Activated CD4-positive, alpha-beta T cell treated with anti-CD3 and anti-CD28 coated beads, Interleukin-2, Interleukin-6, amounts not matched to agents 100 ng/mL and 50 ng/mL, durations not matched to agents 16 hours and 8 hours (primary cell): Measurements from ENCODE around the gene KRTAP5-1.
"Not testable (repeated sequence)": the region's sequence is repeated elsewhere in the genome, so short reads cannot be mapped to it uniquely, and the experiment has no call there.

ENCODE experiments used
- DNase-seq: peaks from one replicate; pipeline ENCODE4 v3.0.0-alpha.2; 2020

KRTAP5-1 gene

DNA sequence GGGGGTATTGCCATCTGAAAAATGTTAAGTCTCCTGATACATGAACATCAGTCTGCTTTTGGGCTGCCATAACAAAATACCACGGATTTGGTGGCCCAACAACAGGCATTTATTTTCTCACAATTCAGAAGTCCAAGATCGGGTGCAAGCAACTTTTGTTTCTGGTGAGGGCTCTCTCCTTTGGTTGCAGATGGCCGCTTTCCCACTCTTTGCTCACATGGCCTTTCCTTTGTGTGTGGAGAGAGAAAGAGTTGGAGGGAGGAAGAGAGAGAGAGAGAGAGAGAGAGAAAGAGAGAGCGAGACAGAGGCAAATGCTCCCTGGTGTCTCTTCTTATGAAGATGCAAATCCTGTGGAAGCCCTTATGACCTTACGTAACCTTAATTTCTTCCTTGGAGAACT, 15.5 kb upstream of the KRTAP5-1 start:
- DNase-seq = no peak

DNA sequence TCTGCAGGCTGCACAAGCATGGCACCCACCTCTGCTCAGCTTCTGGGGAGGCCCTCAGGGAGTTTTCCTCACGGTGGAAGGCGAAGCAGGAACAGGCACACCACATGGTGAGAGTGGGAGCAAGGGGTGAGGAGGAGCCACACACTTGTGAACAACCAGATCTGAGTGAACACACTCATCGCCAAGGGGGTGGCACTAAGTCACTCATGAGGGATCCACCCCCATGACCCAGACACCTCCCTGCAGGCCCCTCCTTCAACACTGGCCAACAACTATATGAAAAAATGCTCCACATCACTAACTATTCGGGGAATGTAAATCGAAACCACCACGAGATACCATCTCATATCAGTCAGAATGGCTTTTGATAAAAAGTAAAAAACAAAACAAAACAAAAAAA, 13.7 kb upstream of the KRTAP5-1 start:
- no peak for DNase-seq

DNA sequence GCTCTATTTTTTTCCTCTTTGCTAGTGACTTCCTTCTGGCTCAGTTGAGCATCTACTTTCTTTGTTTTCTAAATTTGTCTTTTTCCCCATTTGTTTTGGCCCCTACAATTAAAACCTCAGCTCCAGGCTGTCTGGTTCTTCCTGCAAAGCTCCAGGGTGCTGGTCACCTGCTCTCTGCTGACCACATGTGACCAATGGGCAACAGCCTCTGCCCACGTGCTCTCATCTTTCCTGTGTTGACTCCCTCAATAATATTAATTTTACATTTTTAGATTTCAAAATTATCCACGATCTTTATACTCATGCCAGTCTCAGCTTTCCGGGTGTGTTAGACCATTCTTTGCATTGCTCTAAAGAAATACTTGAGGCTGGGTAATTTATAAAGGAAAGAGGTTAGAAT, 13.3 kb upstream of the KRTAP5-1 start:
- DNase-seq = not testable (repeated sequence)

DNA sequence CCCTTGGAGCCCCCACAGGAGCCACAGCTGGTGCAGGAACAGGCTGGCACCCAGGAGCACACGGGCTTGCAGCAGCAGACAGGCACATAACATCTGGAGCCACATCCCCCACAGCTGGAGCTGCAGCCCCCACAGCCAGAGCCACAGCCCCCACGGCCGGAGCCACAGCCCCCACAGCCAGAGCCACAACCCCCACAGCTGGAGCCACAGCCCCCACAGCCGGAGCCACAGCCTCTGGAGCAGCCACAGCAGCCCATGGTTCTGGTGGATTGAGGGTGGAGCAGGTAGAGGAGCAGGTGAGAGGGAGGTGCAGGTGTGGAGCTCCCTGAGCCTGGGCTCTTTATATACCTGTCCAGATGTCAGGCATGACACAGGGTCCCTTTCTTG, 12.9 kb upstream of the KRTAP5-1 start, which contains the start of gene KRTAP5-2:
Gene KRTAP5-2, minus strand, starts transcription at position 301 of the 387 bp plus-strand sequence. Its CDS starts 44 bp downstream, at position 257.
- no peak for DNase-seq

DNA sequence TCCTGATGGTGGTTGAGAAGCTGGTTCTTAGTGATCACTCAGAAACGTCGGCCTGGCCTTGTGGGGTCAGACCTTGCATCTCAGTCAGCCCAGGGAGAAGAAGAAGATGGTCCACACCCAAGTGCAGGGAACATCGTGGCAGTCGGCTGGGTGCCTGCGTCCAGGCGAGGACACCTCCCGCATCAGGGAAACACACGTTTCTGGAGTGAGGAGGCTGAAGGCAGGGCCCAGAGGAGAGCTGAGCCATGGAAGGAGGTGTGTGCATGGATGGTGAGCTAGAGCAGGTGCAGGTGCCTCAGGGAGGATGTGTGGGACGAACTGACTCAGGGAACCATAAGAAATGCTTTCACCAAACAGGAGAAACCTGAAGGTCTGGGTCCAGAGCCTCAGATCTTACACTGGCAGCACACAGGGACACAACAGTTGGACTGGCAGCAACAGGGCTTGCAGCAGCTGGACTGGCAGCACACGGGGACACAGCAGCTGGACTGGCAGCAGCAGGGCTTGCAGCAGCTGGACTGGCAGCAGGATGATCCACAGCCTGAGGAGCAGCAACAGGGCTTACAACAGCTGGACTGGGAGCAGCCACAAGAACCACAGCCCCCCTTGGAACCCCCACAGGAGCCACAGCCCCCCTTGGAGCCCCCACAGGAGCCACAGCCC, 12.4 kb upstream of the KRTAP5-1 start:
- no peak for DNase-seq

DNA sequence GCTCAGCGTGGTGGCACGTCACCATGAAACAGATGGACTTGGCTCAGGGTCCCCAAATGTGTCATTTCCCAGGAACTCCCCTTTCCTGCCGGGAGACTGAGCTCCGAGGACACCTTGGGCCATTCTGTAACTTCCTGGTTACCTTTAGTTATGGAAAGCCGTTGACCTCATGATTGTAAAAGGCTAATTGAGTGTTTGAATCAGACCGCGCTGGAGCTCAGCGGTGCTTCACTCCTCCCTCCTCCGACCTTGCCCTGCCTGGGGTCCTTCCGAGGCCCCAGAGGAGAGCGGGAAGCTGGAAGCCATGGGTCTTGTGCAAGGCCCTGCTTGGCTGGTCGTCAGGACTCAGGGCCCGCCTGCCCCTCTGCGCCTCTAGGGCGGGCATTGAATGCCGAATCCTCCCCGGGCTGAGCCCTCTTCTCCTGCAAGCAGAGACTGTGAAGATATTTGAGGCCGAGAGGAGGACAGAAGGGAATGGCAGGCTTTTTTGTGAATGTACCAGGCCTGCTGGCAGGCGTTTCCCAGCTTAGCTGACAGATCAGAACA, 11.6 kb upstream of the KRTAP5-1 start:
- DNase-seq = not testable (repeated sequence)

DNA sequence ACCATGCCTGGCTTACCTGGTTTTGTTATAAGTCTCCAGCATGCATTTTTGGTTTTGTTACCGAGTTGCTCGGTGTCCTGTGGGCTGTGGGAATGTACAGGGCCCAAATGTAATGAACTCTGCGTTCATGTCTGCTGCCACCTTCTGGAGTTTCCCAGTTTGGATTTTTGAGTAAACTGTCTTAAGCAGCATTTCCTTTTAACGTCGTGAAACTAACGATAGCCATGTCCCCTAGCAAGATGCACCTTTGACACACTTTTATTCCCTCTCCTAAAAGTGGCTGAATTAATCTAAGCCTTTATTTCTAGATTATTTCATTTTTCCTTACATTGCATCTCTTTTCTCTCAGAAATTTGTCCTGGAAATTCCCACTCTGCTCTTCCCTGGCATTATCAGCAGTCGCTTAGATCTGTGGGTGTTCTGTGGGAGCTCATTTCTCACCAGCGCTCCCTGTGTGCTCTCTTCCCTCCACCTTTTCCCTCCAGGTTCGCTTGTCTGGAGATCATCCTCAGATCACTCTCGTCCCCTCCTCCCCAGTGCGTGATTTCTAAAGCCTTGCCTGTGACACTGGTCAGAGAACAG, 11.0 kb upstream of the KRTAP5-1 start:
- DNase-seq = not testable (repeated sequence)

DNA sequence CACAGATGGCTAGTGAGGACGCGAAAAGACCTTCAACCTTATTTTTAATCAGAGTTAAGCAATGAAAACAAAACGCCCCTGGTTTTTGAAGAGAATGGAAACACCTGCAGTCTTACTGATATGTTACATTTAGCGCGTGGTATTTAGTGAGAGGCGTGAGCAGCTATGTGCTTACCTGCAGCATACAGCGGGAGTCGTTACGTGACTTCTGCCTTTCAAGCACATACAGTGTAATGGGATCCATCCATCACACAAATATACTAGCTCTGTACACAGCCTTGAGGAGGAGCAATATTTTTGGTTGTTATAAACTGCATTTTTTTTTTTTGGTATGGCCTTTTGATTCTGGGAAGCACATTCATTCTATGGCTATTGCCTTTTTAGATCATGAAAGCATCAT, 7.5 kb upstream of the KRTAP5-1 start:
- DNase-seq = no peak

DNA sequence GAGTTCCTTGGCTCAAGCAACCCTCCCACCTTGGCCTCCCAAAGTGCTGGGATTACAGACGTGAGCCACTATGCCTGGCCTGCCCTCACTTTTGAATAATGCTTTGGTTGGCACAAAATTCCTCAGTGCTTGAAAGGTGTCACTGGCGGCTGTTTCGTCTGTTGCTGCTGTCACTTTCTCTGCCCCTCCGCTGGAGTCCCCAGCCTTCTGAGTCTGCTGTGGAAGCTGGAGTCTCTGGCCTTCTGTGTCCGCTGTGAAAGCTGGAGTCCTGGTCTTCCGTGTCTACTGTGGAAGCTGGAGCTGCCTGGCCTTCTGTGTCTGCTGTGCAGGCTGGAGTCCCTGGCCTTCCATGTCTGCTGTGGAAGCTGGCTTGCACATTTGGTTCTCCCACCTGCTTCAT, 4.9 kb upstream of the KRTAP5-1 start:
- DNase-seq = no peak

DNA sequence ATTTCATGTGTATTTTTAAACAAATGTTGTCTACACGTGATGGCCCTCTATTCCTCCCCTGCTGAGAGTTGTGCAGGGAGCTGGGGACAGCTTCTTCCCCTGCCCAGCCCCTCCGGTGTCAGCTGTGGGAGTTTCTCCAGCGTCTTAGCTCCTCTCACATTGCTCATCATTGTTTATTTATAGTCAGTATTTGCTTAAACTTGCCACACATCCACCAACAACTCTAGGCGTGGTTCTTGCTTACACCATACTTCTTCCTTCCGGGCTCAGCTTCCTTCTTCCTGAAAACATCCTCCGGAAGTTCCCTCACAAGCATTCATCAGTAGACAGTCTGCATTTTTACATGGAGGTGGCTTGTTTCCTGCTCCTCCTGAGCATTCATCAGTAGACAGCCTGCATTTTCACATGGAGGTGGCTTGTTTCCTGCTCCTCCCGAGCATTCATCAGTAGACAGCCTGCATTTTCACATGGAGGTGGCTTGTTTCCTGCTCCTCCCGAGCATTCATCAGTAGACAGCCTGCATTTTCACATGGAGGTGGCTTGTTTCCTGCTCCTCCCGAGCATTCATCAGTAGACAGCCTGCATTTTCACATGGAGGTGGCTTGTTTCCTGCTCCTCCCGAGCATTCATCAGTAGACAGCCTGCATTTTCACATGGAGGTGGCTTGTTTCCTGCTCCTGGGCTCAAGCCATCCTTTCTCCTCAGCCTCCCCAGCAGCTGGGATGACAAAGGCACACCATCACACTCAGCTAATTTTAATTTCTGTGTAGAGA, 4.3 kb upstream of the KRTAP5-1 start:
- peak; percentile 32 for DNase-seq

DNA sequence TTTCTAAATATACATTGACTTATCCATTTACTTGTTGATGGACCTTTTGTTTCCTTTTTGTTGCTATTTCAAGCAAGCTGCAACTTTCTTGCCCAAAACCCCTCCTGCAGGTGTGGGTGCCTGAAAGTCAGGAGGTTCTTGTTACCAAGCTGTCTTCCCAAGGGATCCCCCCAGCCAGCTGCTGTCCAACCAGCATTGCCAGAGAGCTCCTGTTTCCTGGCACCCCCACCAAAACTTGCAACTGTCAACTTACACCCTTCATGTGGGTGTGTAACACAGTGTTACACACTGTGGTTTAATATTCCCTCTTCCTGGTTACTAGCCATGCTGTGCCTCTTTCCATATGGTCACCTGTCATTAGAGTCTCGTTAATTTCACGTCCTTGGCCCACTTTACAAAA, 1.6 kb upstream of the KRTAP5-1 start:
- DNase-seq = no peak

DNA sequence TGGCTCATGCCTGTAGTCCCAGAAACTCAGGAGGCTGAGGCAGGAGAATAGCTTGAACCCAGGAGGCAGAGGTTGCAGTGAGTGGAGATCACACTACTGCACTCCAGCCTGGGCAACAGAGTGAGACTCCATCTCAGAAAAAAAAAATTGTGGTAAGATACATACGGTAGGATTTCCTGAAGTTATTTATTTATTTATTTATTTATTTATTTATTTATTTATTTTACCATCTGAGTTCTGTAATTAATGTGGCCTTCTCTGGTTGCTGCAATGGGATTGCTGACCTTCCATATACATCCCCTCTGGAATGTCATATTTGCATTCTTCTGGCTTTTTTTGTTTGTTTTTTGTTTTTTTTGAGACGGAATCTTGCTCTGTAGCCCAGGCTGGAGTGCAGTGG, 2.2 kb downstream of the KRTAP5-1 start:
- not testable (repeated sequence) for DNase-seq

DNA sequence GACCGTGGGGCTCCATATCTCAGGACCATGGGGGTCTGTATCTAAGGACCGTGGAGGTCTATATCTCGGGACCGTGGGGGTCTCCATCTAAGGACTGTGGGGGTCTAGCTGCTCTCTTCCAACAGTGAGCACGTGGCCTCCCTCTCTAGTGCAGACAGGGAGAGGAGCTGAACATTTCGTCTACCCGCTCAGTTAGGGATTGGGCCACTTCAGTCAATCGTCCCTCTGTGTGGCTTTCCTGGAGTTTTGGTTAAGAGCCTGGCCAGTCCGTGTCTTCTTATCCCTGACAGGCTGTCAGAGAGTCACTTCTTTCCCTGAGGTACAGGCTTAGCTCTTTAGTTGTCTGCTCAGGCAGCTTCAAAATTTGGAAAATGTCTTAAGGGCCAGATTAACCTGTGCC, 3.1 kb downstream of the KRTAP5-1 start:
- no peak for DNase-seq

DNA sequence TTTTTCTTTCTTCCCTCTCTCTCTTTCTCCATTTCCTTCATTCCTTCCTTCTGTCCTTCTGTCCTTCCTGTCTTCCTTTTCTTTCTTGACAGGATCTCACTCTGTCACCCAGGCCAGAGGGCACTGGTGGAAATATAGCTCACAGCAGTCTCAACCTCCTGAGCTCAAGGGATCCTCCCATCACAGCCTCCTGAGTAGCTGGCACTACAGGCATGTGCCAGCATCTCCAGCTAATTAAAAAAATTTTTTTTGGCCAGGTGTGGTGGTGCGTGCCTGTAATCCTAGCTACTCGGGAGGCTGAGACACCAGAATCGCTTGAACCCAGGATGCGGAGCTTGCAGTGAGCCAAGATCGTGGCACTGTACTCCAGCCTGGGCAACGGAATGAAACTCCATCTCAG, 8.3 kb downstream of the KRTAP5-1 start:
- no peak for DNase-seq

DNA sequence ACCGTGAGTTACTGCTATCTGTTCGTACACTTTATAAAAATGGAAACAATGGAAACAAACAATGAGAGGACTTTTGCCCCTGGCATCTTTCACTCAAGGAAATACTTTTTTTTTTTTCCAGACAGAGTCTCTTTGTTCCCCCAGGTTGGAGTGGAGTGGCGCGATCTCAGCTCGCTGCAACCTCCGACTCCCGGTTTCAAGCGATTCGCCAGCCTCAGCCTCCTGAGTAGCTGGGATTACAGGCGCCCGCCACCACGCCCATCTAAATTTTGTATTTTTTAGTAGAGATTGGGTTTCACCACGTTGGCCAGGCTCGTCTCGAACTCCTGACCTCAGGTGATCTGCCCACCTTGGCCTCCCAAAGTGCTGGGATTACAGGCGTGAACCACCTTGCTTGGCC, 9.3 kb downstream of the KRTAP5-1 start:
- DNase-seq = not testable (repeated sequence)

DNA sequence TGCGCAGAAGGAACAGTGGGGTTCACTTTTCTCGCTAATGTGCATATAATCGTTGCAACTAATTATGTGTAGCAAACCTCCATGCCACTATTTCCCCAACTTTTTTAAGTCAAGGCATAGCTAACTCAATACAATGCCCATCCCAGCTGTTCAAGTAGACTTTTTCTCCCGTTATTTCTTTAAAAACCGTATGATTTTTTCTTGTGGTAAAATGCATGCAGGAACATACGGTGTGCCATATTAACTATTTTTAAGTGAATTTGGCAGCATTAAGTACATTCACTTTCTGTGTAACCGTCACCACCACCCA, 10.2 kb downstream of the KRTAP5-1 start:
- DNase-seq = no peak

DNA sequence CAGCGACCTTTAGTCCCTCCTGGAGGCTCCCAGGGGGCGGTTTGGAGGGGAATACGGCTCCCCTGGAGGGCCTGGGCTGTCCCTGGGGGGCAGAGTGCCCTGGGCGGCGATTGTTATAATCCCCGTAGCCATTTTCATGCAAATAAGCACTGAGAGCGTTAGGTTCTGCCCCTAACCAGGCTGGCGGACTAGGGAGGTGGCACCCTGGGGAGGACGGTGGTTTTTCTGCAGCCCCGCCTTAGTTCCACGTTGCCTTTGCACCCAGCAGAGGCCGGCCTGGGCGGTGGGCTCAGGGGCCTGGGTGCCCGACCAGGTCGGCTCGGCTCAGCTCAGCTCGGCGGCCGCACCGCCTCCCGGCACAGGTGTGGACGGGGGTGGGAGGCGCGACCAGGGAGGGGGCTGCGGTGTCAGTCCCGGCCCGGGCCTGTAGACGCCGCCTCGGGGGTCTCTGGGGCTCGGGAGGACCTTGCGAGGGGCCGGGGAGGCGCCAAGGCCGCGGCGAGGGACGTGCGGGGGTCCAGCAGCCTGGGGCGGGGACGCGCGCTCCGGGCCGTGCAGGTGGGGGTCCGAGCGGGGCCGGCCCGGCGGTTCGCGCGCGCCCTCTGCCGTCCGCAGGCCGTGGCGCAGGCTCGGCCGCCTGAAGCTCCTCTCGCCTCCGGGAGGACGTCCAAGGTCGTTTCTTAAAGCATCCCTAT, 10.7 kb downstream of the KRTAP5-1 start:
- peak; percentile 58 for DNase-seq

DNA sequence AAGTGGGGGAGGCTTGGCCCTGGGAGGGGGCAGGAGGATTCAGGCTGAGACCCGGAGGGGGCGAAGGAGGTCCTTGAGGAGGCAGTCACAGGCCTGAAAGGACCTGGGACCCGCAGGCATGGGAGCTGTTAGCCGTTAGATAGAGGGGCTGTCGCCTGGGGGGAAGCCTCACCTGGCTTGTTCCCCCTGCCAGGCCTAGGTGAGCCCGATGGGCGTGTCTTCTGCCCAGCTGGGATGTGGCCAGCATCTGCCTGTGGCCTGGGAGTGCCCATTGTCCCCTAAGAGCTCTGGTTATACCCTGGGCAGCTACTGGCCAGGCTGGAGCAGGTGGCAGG, 11.2 kb downstream of the KRTAP5-1 start:
- no peak for DNase-seq

DNA sequence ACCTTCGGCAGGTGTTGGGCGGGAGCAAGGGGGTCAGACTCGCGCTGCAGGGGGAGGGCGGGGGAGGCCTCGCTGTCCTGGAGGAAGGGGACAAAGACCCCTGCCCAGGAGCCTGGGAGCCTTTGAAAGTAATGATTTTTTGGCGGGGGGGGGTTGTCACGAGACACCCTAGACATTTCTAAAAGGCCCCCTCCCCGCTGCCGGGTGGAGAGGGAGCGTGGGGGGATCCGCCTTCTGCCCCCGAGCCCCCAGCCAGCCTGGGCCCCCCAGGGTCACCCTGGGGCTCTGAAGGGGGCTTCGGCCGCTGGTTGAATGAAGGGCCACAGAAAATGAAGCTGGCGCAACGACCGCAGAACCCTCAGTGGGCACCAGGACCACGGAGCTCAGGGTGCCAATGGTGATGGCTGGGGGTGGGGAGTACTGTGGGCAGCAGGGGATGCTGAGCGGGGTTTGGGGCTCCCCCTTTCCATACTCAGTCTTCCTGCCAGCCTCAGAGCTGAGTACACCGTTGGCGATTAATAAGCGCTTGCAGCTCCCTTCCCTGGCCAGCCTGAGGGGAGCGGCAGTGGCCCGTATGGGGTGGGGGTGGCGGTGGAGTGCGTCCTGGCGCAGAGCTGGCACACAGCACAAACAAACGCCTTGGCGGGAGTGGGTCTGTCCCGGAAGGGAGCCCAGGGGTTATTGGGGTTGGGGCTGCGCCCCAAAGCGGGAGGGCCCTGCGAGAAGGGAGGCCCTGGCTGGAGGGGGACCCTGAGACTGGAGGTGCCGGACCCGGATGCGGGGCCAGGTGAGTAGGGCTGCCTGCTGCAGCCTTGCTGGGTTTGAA, 11.8 kb downstream of the KRTAP5-1 start:
- DNase-seq = no peak

DNA sequence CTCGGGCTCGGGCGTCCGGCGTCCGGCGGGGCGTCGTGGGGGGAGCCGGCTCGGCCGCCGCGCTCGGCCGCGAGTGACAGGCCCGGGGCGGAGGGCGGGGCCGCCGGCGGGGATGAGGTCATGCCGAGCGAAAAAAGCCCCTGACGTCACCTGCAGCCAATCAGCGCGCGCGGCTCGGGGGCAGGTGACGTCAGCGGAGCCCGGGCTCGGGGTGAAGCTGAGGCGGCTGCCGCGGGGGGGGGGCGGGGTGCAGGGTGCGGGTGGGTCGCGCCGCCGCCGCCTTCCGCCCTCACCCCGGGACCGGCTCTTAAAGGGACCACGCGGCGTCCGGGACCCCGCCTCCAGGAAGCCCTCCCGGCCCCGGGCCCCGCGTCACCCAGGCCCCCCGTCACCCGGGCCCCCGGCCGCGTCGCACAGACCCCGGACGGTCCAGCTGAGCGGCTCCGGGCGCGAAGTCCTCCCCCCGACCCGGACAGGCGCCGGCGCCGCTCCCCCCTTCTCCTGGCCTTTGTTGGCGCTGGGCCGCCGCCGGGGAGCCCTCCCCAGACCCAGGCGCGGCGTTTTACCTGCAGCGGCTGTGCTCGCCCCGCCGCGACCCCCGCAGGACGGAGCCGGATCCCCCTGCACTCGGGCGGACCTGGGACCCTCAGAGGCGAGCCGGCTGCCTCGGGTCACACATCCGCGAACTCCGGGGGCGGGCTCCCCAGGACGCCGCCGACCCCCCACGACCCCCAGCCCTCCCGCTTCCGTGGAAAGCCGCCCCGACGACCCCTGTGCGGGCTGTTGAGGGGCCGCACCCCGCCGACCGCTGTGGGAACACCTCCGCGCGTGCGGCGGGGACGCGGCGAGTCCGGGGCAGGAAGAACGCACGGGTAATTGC, 12.6 kb downstream of the KRTAP5-1 start, which contains the start of gene DUSP8:
Gene DUSP8, minus strand, starts transcription at position 75 of the 880 bp plus-strand sequence. CDS start 6,445 bp downstream, outside the sequence.
- DNase-seq = peak; percentile 89

DNA sequence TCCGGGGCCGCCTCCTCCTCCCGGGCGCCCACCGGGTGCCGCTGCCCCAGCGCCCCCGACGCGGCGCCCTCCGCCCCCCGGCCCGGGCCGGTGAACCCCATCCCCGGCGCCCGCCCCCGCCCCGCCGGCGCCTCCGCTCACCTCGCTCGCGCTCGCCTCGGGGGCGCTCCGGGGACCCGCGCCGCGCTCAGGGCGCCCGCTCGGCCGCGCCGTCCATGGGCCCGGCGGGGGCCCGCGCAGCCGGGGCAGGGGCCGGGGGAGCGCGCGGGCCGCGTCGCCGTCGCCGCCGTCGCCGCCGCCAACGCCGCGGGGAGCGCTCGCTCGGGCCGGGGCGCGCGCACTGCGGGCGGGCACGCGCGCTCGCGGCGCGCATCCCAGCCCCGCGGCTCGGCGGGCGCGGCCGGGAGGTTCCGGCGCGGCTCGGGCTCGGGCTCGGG, 13.3 kb downstream of the KRTAP5-1 start:
- no peak for DNase-seq
